BJ (cell line): ENCODE measurements around the gene RAB5B. TPM values are rescaled to one million over a fixed set of nuclear protein-coding genes. Genes with fewer than 3 reads are reported as not detected.
"Not testable (repeated sequence)": the region's sequence is repeated elsewhere in the genome, so short reads cannot be mapped to it uniquely, and the experiment has no call there.

Experiments
- CTCF ChIA-PET: fragments of 350-600 bp; formaldehyde crosslinking; extraction: SDS; loops from one replicate; lab custom pipeline; 2021; ENCODE audit warnings: antibody characterized with exemption, inconsistent platforms; lab: Yijun Ruan, JAX
- POLR2A ChIA-PET: fragments of 300-600 bp; sonication (Branson Sonifier 250); formaldehyde crosslinking; extraction: SDS; loops from one replicate; lab custom pipeline; 2021; ENCODE audit warnings: antibody characterized with exemption; lab: Charles Lee
- DNase-seq: peaks from one replicate; pipeline ENCODE4 v3.0.0-alpha.2; 2011; ENCODE audit warnings: low read depth
- H3K27me3 ChIP-seq: 2 replicates; pipeline ENCODE4 v1.6.0; 2011; ENCODE audit warnings: low read length; ENCODE audit not compliant: control insufficient read depth, insufficient read depth
- H3K36me3 ChIP-seq: 2 replicates; pipeline ENCODE4 v1.5.1; 2011; ENCODE audit warnings: low read length; ENCODE audit not compliant: control insufficient read depth, insufficient read depth
- H3K4me3 ChIP-seq: 2 replicates; pipeline ENCODE4 v1.5.1; 2011; ENCODE audit warnings: low read depth, mild to moderate bottlenecking, control low read depth, low read length
- CTCF ChIP-seq: IDR thresholded peaks from 2 replicates; pipeline ENCODE4 v1.5.1; 2011; ENCODE audit warnings: low read depth, mild to moderate bottlenecking, control low read depth, inconsistent platforms, low read length, moderate library complexity; ENCODE audit not compliant: insufficient read depth
- polyA plus RNA-seq: library from polyadenylated mRNA; depleted of rRNA; stranded (reverse); fragments of >200 nt; gene quantifications from 2 replicates; pipeline ENCODE4 v1.2.3, GENCODE V29; 2011; rRNA removed

Gene RAB5B
- polyA plus RNA-seq, 1 experiment, result 117 TPM

- DNase-seq, result peak; percentile 95
- peaks cover 6% of the 10 kb centered on the region for H3K36me3 ChIP-seq
- H3K27me3 ChIP-seq, result no peaks in the 10 kb centered on the region
- ChIA-PET CTCF (interaction anchor here (2.0 to 3.4 kb wide), 2 partner anchors 13 to 46 kb away, joined by 9 to 27 read pairs; no protein-coding TSS in a partner anchor), POLR2A (no interaction called here)
- TF ChIP-seq CTCF, result peak; percentile 58
- H3K4me3 ChIP-seq, result peak within 1 kb of the TSS; percentile 81
Observed at GRCh38 chr12:56041552-56042429, 67.9 kb downstream of the RAB5B start, which contains the start of gene RPS26. RPS26 (plus strand) TSS chr12:56041918; CDS start chr12:56042167, 249 bp downstream.

- CTCF ChIA-PET, DNase-seq, POLR2A ChIA-PET, H3K27me3 ChIP-seq, H3K36me3 ChIP-seq: not testable (repeated sequence)
- peak overlapping the region; percentile 81 for H3K4me3 ChIP-seq
Observed at GRCh38 chr12:56042430-56042813, 68.5 kb downstream of the RAB5B start.

GRCh38 chr12:56042843-56043242, 69.0 kb downstream of the RAB5B start:
- H3K36me3 ChIP-seq, result peaks cover 6% of the 10 kb centered on the region
- ChIA-PET POLR2A (no interaction called here), CTCF (no interaction called here)
- TF ChIP-seq CTCF, result no peak
- H3K4me3 ChIP-seq, result peak overlapping the region; percentile 81
- DNase-seq, result no peak
- H3K27me3 ChIP-seq, result no peaks in the 10 kb centered on the region

Other genes starting within 250 kb of the RAB5B start
- 974 and 1,937 TPM in 2 replicates for gene CD63, start 245.1 kb upstream of the RAB5B start, polyA plus RNA-seq
- gene GDF11, start 231.0 kb upstream of the RAB5B start, polyA plus RNA-seq, result 2.9 and 3.8 TPM in 2 replicates
- 52.1 and 102 TPM in 2 replicates for gene SARNP, start 156.4 kb upstream of the RAB5B start, polyA plus RNA-seq
- 47.4 and 63.9 TPM in 2 replicates for gene ORMDL2, start 156.0 kb upstream of the RAB5B start, polyA plus RNA-seq
- 6.4 and 8.4 TPM in 2 replicates for gene DNAJC14, start 144.5 kb upstream of the RAB5B start, polyA plus RNA-seq
- 34.2 and 40.7 TPM in 2 replicates for gene MMP19, start 131.1 kb upstream of the RAB5B start, polyA plus RNA-seq
- gene PYM1, start 46.2 kb upstream of the RAB5B start, polyA plus RNA-seq, result 37.1 and 37.8 TPM in 2 replicates
- gene DGKA, start 42.9 kb upstream of the RAB5B start, polyA plus RNA-seq, result 53.0 and 56.2 TPM in 2 replicates
- 1.2 and 1.8 TPM in 2 replicates for gene PMEL, start 8.0 kb upstream of the RAB5B start, polyA plus RNA-seq
- gene CDK2, start 7.2 kb upstream of the RAB5B start, polyA plus RNA-seq, result 56.6 and 75.2 TPM in 2 replicates
- 14.4 and 22.3 TPM in 2 replicates for gene SUOX, start 23.2 kb downstream of the RAB5B start, polyA plus RNA-seq
- 1.9 and 2.9 TPM in 2 replicates for gene IKZF4, start 47.0 kb downstream of the RAB5B start, polyA plus RNA-seq
- 635 and 868 TPM in 2 replicates for gene RPS26, start 67.8 kb downstream of the RAB5B start, polyA plus RNA-seq
- gene ERBB3, start 106.1 kb downstream of the RAB5B start, polyA plus RNA-seq, result 4.7 and 6.0 TPM in 2 replicates
- 134 and 215 TPM in 2 replicates for gene PA2G4, start 130.5 kb downstream of the RAB5B start, polyA plus RNA-seq
- gene RPL41, start 142.6 kb downstream of the RAB5B start, polyA plus RNA-seq, result 5,645 and 7,867 TPM in 2 replicates
- 1.4 and 1.6 TPM in 2 replicates for gene ZC3H10, start 144.2 kb downstream of the RAB5B start, polyA plus RNA-seq
- 180 and 264 TPM in 2 replicates for gene ESYT1, start 154.2 kb downstream of the RAB5B start, polyA plus RNA-seq
- 74.1 and 75.4 TPM in 2 replicates for gene MYL6B, start 178.5 kb downstream of the RAB5B start, polyA plus RNA-seq
- gene MYL6, start 184.3 kb downstream of the RAB5B start, polyA plus RNA-seq, result 5,667 and 6,879 TPM in 2 replicates
- gene SMARCC2, start 215.4 kb downstream of the RAB5B start, polyA plus RNA-seq, result 60.7 and 72.6 TPM in 2 replicates
- 212 and 338 TPM in 2 replicates for gene RNF41, start 247.8 kb downstream of the RAB5B start, polyA plus RNA-seq